WTC11 (cell line): ENCODE measurements around the gene FEN1. TPM values are rescaled to one million over a fixed set of nuclear protein-coding genes. Genes with fewer than 3 reads are reported as not detected.

Experiments
- ATAC-seq: fragments of 200-7000 bp; cut with Tn5 transposase; 2 replicates; pipeline ENCODE4 v1.10.0; 2021; ENCODE audit warnings: mild to moderate bottlenecking, moderate library complexity
- CTCF ChIA-PET: fragments of 300-600 bp; sonication (Branson Sonifier 250); formaldehyde crosslinking; loops from one replicate; lab custom pipeline; 2021; ENCODE audit warnings: antibody characterized with exemption; lab: Charles Lee
- POLR2A ChIA-PET: fragments of 350-600 bp; sonication (Branson Sonifier 250); formaldehyde crosslinking; loops from one replicate; lab custom pipeline; 2021; ENCODE audit warnings: antibody characterized with exemption; lab: Charles Lee
- DNase-seq: peaks from one replicate; pipeline ENCODE4 v3.0.0; 2021; ENCODE audit warnings: low spot score
- H3K27ac Mint-ChIP-seq: 2 replicates; pipeline ENCODE4 v1.8.0; 2021; ENCODE audit warnings: mixed read lengths
- H3K27me3 Mint-ChIP-seq: 2 replicates; pipeline ENCODE4 v1.8.0; 2021; ENCODE audit warnings: low read depth, mild to moderate bottlenecking, moderate library complexity, mixed read lengths
- H3K36me3 Mint-ChIP-seq: 2 replicates; pipeline ENCODE4 v1.8.0; 2021; ENCODE audit warnings: mixed read lengths
- H3K4me1 Mint-ChIP-seq: 2 replicates; pipeline ENCODE4 v1.8.0; 2022; ENCODE audit warnings: mixed read lengths
- H3K4me3 Mint-ChIP-seq: 2 replicates; pipeline ENCODE4 v1.8.0; 2021; ENCODE audit warnings: mild to moderate bottlenecking, moderate library complexity, mixed read lengths
- H3K9me3 Mint-ChIP-seq: 2 replicates; pipeline ENCODE4 v1.8.0; 2021; ENCODE audit warnings: mixed read lengths
- AFF4 ChIP-seq: sonication (generic); formaldehyde crosslinking; IDR thresholded peaks from 2 replicates; pipeline ENCODE4 v1.8.1; 2023; ENCODE audit warnings: mild to moderate bottlenecking, missing genetic modification reagents, borderline replicate concordance
- ATF6 ChIP-seq: sonication (generic); formaldehyde crosslinking; IDR thresholded peaks from 2 replicates; pipeline ENCODE4 v1.8.1; 2023; ENCODE audit warnings: mild to moderate bottlenecking, missing genetic modification reagents
- CBFB ChIP-seq: sonication (generic); formaldehyde crosslinking; IDR thresholded peaks from 2 replicates; pipeline ENCODE4 v1.8.1; 2022; ENCODE audit warnings: mild to moderate bottlenecking, low read depth, missing genetic modification reagents
- EMX1 ChIP-seq: fragments of 250-450 bp; sonication (Bioruptor Pico); IDR thresholded peaks from 2 replicates; pipeline ENCODE4 v1.8.0; 2021; ENCODE audit warnings: mild to moderate bottlenecking
- ERG ChIP-seq: fragments of 250-450 bp; sonication (Bioruptor Pico); IDR thresholded peaks from 2 replicates; pipeline ENCODE4 v1.8.0; 2021; ENCODE audit warnings: mild to moderate bottlenecking
- FOXK1 ChIP-seq: sonication (generic); formaldehyde crosslinking; IDR thresholded peaks from 2 replicates; pipeline ENCODE4 v1.8.0; 2022; ENCODE audit warnings: mild to moderate bottlenecking, moderate library complexity, missing genetic modification reagents
- FOXP4 ChIP-seq: sonication (generic); formaldehyde crosslinking; IDR thresholded peaks from 2 replicates; pipeline ENCODE4 v1.8.0; 2022; ENCODE audit warnings: mild to moderate bottlenecking, missing genetic modification reagents
- HMGA2 ChIP-seq: fragments of 250-450 bp; sonication (Bioruptor Pico); IDR thresholded peaks from 2 replicates; pipeline ENCODE4 v1.4.0; 2021; ENCODE audit warnings: mild to moderate bottlenecking, moderate library complexity
- STAT6 ChIP-seq: sonication (generic); formaldehyde crosslinking; conservative IDR thresholded peaks from 2 replicates; pipeline ENCODE4 v1.8.1; 2023; ENCODE audit warnings: mild to moderate bottlenecking, low read depth, missing genetic modification reagents, moderate library complexity
- USF2 ChIP-seq: sonication (generic); formaldehyde crosslinking; IDR thresholded peaks from 2 replicates; pipeline ENCODE4 v1.8.1; 2023; ENCODE audit warnings: mild to moderate bottlenecking, missing genetic modification reagents, moderate library complexity
- ZMAT4 ChIP-seq: fragments of 250-450 bp; sonication (Bioruptor Pico); IDR thresholded peaks from 2 replicates; pipeline ENCODE4 v1.9.0; 2021; ENCODE audit warnings: mild to moderate bottlenecking
- ZNF317 ChIP-seq: sonication (generic); formaldehyde crosslinking; IDR thresholded peaks from 2 replicates; pipeline ENCODE4 v1.8.1; 2023; ENCODE audit warnings: low read depth, mild to moderate bottlenecking, moderate library complexity, missing genetic modification reagents, borderline replicate concordance
- ZNF425 ChIP-seq: fragments of 250-450 bp; sonication (Bioruptor Pico); conservative IDR thresholded peaks from 2 replicates; pipeline ENCODE4 v1.9.0; 2021; ENCODE audit warnings: mild to moderate bottlenecking
- ZNF512 ChIP-seq: sonication (generic); formaldehyde crosslinking; IDR thresholded peaks from 2 replicates; pipeline ENCODE4 v1.8.1; 2022; ENCODE audit warnings: missing genetic modification reagents, borderline replicate concordance
- ZNF671 ChIP-seq: fragments of 250-450 bp; sonication (Bioruptor Pico); IDR thresholded peaks from 2 replicates; pipeline ENCODE4 v1.8.0; 2021; ENCODE audit warnings: mild to moderate bottlenecking
- total RNA-seq: library from RNA; stranded (reverse); gene quantifications from 3 replicates; pipeline ENCODE4 v1.2.3, GENCODE V29; 2021

Gene FEN1
- total RNA-seq, 1 experiment from 2014 or later = 96.3 TPM

GRCh38 chr11:61800331-61801281 is 7.9 kb downstream of the FEN1 start (continued):
- TF ChIP-seq AFF4 = no peak
- no peak for TF ChIP-seq CBFB (CRISPR knock-in tag)
- no peak for TF ChIP-seq FOXK1 (CRISPR knock-in tag)
- TF ChIP-seq STAT6 = no peak

- Mint-ChIP-seq H3K36me3 (peaks cover 60% of the 10 kb centered on the region), H3K4me1 (no peaks in the 10 kb centered on the region), H3K4me3 (no peak overlapping the region), H3K27ac (no peak overlapping the region), H3K9me3 (no peaks in the 10 kb centered on the region), H3K27me3 (no peaks in the 10 kb centered on the region)
- DNase-seq (no peak), ATAC-seq (no peak)
- POLR2A ChIA-PET = interaction anchor here (0.9 to 1.0 kb wide), 2 partner anchors 10 to 13 kb away, joined by 3 read pairs; partner anchors contain the start of genes FEN1 and TMEM258
- CTCF ChIA-PET = no interaction called here
- TF ChIP-seq EMX1 (no peak), USF2 (CRISPR knock-in tag) (no peak), ERG (CRISPR knock-in tag) (no peak), ATF6 (CRISPR knock-in tag) (no peak), ZNF425 (CRISPR knock-in tag) (no peak), ZMAT4 (CRISPR knock-in tag) (no peak), ZNF671 (CRISPR knock-in tag) (no peak), HMGA2 (CRISPR knock-in tag) (no peak), ZNF317 (no peak), ZNF512 (no peak), FOXP4 (CRISPR knock-in tag) (no peak)
These were observed 9.9 kb downstream of the FEN1 start for GRCh38 chr11:61802605-61803004.
